Measurements from ENCODE around the gene TRIM72. TPM values are rescaled to one million over a fixed set of nuclear protein-coding genes. Genes with fewer than 3 reads are reported as not detected.

Gene TRIM72
- total and polyA plus RNA-seq, 2 of the 8 experiments (the other 6 are each of a cell fraction or from before 2014, with no cell fraction given), result 0.57 to 2.1 TPM

DNA sequence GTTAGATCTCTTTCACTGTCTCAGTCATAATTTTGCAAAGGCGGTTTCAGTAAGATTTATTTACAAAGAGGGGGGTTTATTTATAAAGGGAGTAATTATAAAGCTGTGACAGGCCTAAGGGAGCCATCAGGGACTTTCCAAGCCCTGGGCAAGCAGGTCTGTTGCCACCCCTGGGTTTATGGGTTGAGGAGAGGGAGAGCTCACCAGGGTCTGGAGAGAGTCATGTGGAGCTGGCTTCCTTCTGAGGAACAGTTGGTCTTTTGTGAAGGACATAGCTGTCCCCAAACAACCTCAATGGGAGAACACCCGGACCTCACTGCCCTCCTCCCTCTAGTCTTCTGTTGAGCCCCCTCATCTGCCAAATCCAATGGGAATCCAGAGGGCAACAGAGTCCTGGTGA is 55.6 kb downstream of the TRIM72 start:
- 83% methylated on average over 2 of the region's 2 CpGs; no CpG with 5 or more reads in 1 of the 2 experiments for WGBS, 2 experiments (ENCODE audit: extremely low coverage in 1 of 2, insufficient coverage in 1 of 2, insufficient read length in 1 of 2, insufficient replicate concordance in 2 of 2, low coverage in 1 of 2, low lambda C conversion rate in 2 of 2, missing lambda C conversion rate in 1 of 2)
- ChIA-PET POLR2A (ENCODE audit: partially characterized antibody) (no interaction called here), CTCF (ENCODE audit: partially characterized antibody) (interaction anchor here (0.9 to 2.4 kb wide), 4 partner anchors 10 to 115 kb away, joined by 3 to 7 read pairs (median 5); partner anchors contain the start of gene ITGAM)
- no peak overlapping the region for H3K4me2 ChIP-seq (ENCODE audit: insufficient read depth in 1 of 2, low read depth in 2 of 2, low read length in 2 of 2)
- H2BK120ac ChIP-seq (replicated peaks; ENCODE audit: low read depth, low read length), result no peak overlapping the region
- H4K20me1 ChIP-seq (replicated peaks in 1 of 2; ENCODE audit: control insufficient read depth in 1 of 2, insufficient read depth in 2 of 2, low read length in 2 of 2), result no peaks in the 10 kb centered on the region
- H3K4me1 ChIP-seq (replicated peaks in 1 of 4; ENCODE audit: control insufficient read depth in 3 of 4, insufficient read depth in 4 of 4, low read length in 3 of 4), result peaks cover 0 to 8% (median 3%) of the 10 kb centered on the region in 4 experiments; a peak in 4 of 7 replicates
- H3K79me2 ChIP-seq (ENCODE audit: control insufficient read depth in 1 of 2, insufficient read depth in 2 of 2, low read length in 2 of 2), result no peaks in the 10 kb centered on the region
- H3K23me2 ChIP-seq (ENCODE audit: low read depth, low read length), result peaks cover 3% of the 10 kb centered on the region; the same call in 1 of the 2 replicates
- DNase-seq (ENCODE audit: low read depth in 1 of 2, low spot score in 2 of 2) (no peak), FAIRE-seq (no peak)
- no peak overlapping the region for H2BK12ac ChIP-seq (ENCODE audit: low read depth, low read length)
- peak overlapping the region; percentile 85 for H4K91ac ChIP-seq (replicated peaks; ENCODE audit: insufficient read length, low read length)
- no peak overlapping the region for H3K56ac ChIP-seq (replicated peaks; ENCODE audit: insufficient read length, low read depth, low read length)
- H2BK15ac ChIP-seq (ENCODE audit: low read length), result no peak overlapping the region
- peaks cover 0 to 2% (median under 1%) of the 10 kb centered on the region in 4 experiments; a peak in 1 of 7 replicates for H3K27me3 ChIP-seq (replicated peaks in 1 of 4; ENCODE audit: control insufficient read depth in 3 of 4, extremely low read depth in 1 of 4, insufficient read depth in 3 of 4, low read length in 3 of 4)
- H4K8ac ChIP-seq (ENCODE audit: extremely low read depth, insufficient read depth, low read length), result no peak overlapping the region; the same call in 1 of the 2 replicates
- H2AFZ ChIP-seq (ENCODE audit: low read length), result no peak overlapping the region
- H3K9ac ChIP-seq (replicated peaks in 1 of 4; ENCODE audit: extremely low read depth in 1 of 4, low read depth in 3 of 4, low read length in 3 of 4), result no peak overlapping the region
- H2BK5ac ChIP-seq (ENCODE audit: low read depth, low read length), result no peak overlapping the region
- H3K27ac ChIP-seq (ENCODE audit: low read depth, low read length), result no peak overlapping the region
- H3K23ac ChIP-seq (ENCODE audit: insufficient read length), result no peak overlapping the region
- H3K4me3 ChIP-seq (ENCODE audit: extremely low read depth in 1 of 4, insufficient read depth in 2 of 4, low read depth in 3 of 4, low read length in 4 of 4), result no peak overlapping the region
- H3K18ac ChIP-seq (ENCODE audit: extremely low read depth, low read length), result no peak overlapping the region
- no peaks in the 10 kb centered on the region for H3K79me1 ChIP-seq (ENCODE audit: low read depth, low read length)
- no peak overlapping the region for H3K14ac ChIP-seq (ENCODE audit: insufficient read length)
- H4K5ac ChIP-seq (ENCODE audit: insufficient read length, low read depth, low read length), result no peak overlapping the region
- H3K4ac ChIP-seq (replicated peaks; ENCODE audit: insufficient read length, low read depth, low read length), result no peak overlapping the region
- no peaks in the 10 kb centered on the region for H3K9me3 ChIP-seq (ENCODE audit: insufficient read depth in 2 of 2, low read depth in 1 of 2, low read length in 1 of 2)
- no peak overlapping the region for H2AK5ac ChIP-seq (ENCODE audit: low read depth, low read length)
- no peak overlapping the region; the same call in 1 of the 2 replicates for H2BK20ac ChIP-seq (ENCODE audit: low read length)
- no peaks in the 10 kb centered on the region for H3K36me3 ChIP-seq (ENCODE audit: control insufficient read depth in 2 of 4, insufficient read depth in 4 of 4, low read length in 3 of 4)
- TF ChIP-seq RNF2 (IDR thresholded peaks at IDR 0.05; ENCODE audit: borderline replicate concordance, low read depth, low read length, missing control alignments, poor library complexity, severe bottlenecking) (no peak), KDM1A (IDR thresholded peaks at IDR 0.05; ENCODE audit: borderline replicate concordance, low read length) (no peak), CREB1 (IDR thresholded peaks at IDR 0.05) (no peak), TEAD4 (IDR thresholded peaks at IDR 0.05; ENCODE audit: low read depth, low read length) (no peak), KDM4A (IDR thresholded peaks at IDR 0.05; ENCODE audit: low read depth, low read length, severe bottlenecking) (no peak), SUZ12 (IDR thresholded peaks at IDR 0.05; ENCODE audit: low read length) (no peak), GABPA (IDR thresholded peaks at IDR 0.05; ENCODE audit: borderline replicate concordance, insufficient read depth, low read length) (no peak), SP1 (IDR thresholded peaks at IDR 0.05; ENCODE audit: low read depth, low read length) (no peak), BRCA1 (IDR thresholded peaks at IDR 0.05; ENCODE audit: low read depth, low read length) (no peak), HDAC6 (IDR thresholded peaks at IDR 0.05; ENCODE audit: low read depth, low read length) (no peak), SP4 (IDR thresholded peaks at IDR 0.05; ENCODE audit: low read length) (no peak), SAP30 (IDR thresholded peaks at IDR 0.05; ENCODE audit: insufficient read depth, insufficient replicate concordance, low read length) (no peak), EGR1 (IDR thresholded peaks at IDR 0.05; ENCODE audit: borderline replicate concordance, low read depth, low read length) (no peak)
- TF ChIP-seq, protein P1, sequence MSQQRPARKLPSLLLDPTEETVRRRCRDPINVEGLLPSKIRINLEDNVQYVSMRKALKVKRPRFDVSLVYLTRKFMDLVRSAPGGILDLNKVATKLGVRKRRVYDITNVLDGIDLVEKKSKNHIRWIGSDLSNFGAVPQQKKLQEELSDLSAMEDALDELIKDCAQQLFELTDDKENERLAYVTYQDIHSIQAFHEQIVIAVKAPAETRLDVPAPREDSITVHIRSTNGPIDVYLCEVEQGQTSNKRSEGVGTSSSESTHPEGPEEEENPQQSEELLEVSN (IDR thresholded peaks at IDR 0.05), result no peak

Data from H1 (cell line).